Vagina (tissue), 2 donors: ENCODE data around the gene C16orf87. TPM values are rescaled to one million over a fixed set of nuclear protein-coding genes. Genes with fewer than 3 reads are reported as not detected.

Experiments
- DNase-seq, 2 donors: peaks; one replicate each; pipeline ENCODE4 v3.0.0-alpha.2; 2017; ENCODE audit errors: extremely low spot score in 2 of 2
- H3K27ac ChIP-seq: fragments of 200-600 bp; sonication (generic); one replicate; pipeline ENCODE4 v1.5.1; 2019
- H3K27me3 ChIP-seq: fragments of 200-600 bp; sonication (generic); one replicate; pipeline ENCODE4 v1.5.1; 2019
- H3K36me3 ChIP-seq, 2 donors: fragments of 200-600 bp; sonication (generic); one replicate each; pipeline ENCODE4 v1.5.1; 2017 to 2019
- H3K4me1 ChIP-seq: fragments of 200-600 bp; sonication (generic); one replicate; pipeline ENCODE4 v1.5.1; 2019
- H3K4me3 ChIP-seq, 2 donors: fragments of 200-600 bp; sonication (generic); 1 replicate in 1 of 2; 2 replicates in 1 of 2; pipeline ENCODE4 v1.5.1; 2016 to 2019
- H3K9me3 ChIP-seq: fragments of 200-600 bp; sonication (generic); one replicate; pipeline ENCODE4 v1.5.1; 2019
- CTCF ChIP-seq, 3 experiments: fragments of 450-650 bp in 2 of 3; fragments of 200-600 bp in 1 of 3; sonication (generic) in 1 of 3; IDR thresholded peaks; one replicate each; pipeline ENCODE4 v1.5.1; 2017 to 2019; ENCODE audit warnings: antibody characterized with exemption in 3 of 3, mild to moderate bottlenecking in 2 of 3, moderate library complexity in 2 of 3
- POLR2A ChIP-seq, 2 donors: fragments of 450-650 bp; IDR thresholded peaks; one replicate each; pipeline ENCODE4 v1.6.1; 2017; ENCODE audit warnings: antibody characterized with exemption in 2 of 2, mild to moderate bottlenecking in 2 of 2, moderate library complexity in 2 of 2
- POLR2AphosphoS5 ChIP-seq, 2 donors: sonication (generic); formaldehyde crosslinking; IDR thresholded peaks; one replicate each; pipeline ENCODE4 v1.9.0; 2017; ENCODE audit warnings: antibody characterized with exemption in 2 of 2, mild to moderate bottlenecking in 2 of 2, low read depth in 1 of 2; ENCODE audit not compliant: insufficient read depth in 1 of 2
- intact Hi-C: fragments of 100-400 bp; cut with DNase I; formaldehyde crosslinking; loops from one replicate; pipeline ENCODE4 v1.15.1; 2023
- total RNA-seq: library from RNA; depleted of rRNA; stranded (reverse); fragments of >200 nt; gene quantifications from one replicate; pipeline ENCODE4 v1.2.3, GENCODE V29; 2016

The C16orf87 gene
- total RNA-seq, 1 donor from 2014 or later, result 7.9 TPM

- H3K4me3 ChIP-seq, result no peak overlapping the region
- no peaks in the 10 kb centered on the region for H3K4me1 ChIP-seq
- no peak overlapping the region for H3K27ac ChIP-seq
- no peaks in the 10 kb centered on the region for H3K9me3 ChIP-seq
- no peaks in the 10 kb centered on the region for H3K36me3 ChIP-seq
- H3K27me3 ChIP-seq, result no peaks in the 10 kb centered on the region
- intact Hi-C loops, result no loop called here
- DNase-seq, result no peak
- TF ChIP-seq CTCF (IDR thresholded peaks at IDR 0.05), result no peak
- TF ChIP-seq POLR2A (IDR thresholded peaks at IDR 0.05), result no peak
Observed at GRCh38 chr16:46866286-46866685, 35.3 kb upstream of the C16orf87 start.

GRCh38 chr16:46862555-46863447 is 31.8 kb upstream of the C16orf87 start:
- TF ChIP-seq CTCF (IDR thresholded peaks at IDR 0.05), result no peak
- TF ChIP-seq POLR2A (IDR thresholded peaks at IDR 0.05), result no peak
- no peak for TF ChIP-seq POLR2AphosphoS5 (IDR thresholded peaks at IDR 0.05; ENCODE audit: insufficient read depth in 1 of 2, low read depth in 1 of 2)
- Histone ChIP-seq H3K27ac (no peak overlapping the region), H3K4me1 (no peaks in the 10 kb centered on the region), H3K27me3 (no peaks in the 10 kb centered on the region), H3K4me3 (no peak overlapping the region), H3K36me3 (no peaks in the 10 kb centered on the region), H3K9me3 (no peaks in the 10 kb centered on the region)
- DNase-seq, result no peak
- intact Hi-C loops, result no loop called here

- intact Hi-C loops, result no loop called here
- H3K36me3 ChIP-seq, result no peaks in the 10 kb centered on the region
- no peaks in the 10 kb centered on the region for H3K4me1 ChIP-seq
- no peak overlapping the region for H3K27ac ChIP-seq
- DNase-seq, result no peak
- H3K9me3 ChIP-seq, result no peaks in the 10 kb centered on the region
- no peaks in the 10 kb centered on the region for H3K27me3 ChIP-seq
- H3K4me3 ChIP-seq, result no peak overlapping the region
- no peak for TF ChIP-seq CTCF (IDR thresholded peaks at IDR 0.05)
- no peak for TF ChIP-seq POLR2A (IDR thresholded peaks at IDR 0.05)
- no peak for TF ChIP-seq POLR2AphosphoS5 (IDR thresholded peaks at IDR 0.05; ENCODE audit: insufficient read depth in 1 of 2, low read depth in 1 of 2)
Observed at GRCh38 chr16:46859719-46860152, 28.8 kb upstream of the C16orf87 start.

- TF ChIP-seq POLR2AphosphoS5 (IDR thresholded peaks at IDR 0.05; ENCODE audit: insufficient read depth in 1 of 2, low read depth in 1 of 2) (no peak), POLR2A (IDR thresholded peaks at IDR 0.05) (no peak)
- H3K4me1 ChIP-seq, result no peaks in the 10 kb centered on the region
Observed at GRCh38 chr16:46858151-46858550, 27.2 kb upstream of the C16orf87 start.

GRCh38 chr16:46857368-46857945 is 26.5 kb upstream of the C16orf87 start:
- no peak overlapping the region for H3K4me3 ChIP-seq
- no peak for TF ChIP-seq POLR2A (IDR thresholded peaks at IDR 0.05)
- no peak for TF ChIP-seq POLR2AphosphoS5 (IDR thresholded peaks at IDR 0.05; ENCODE audit: insufficient read depth in 1 of 2, low read depth in 1 of 2)
- TF ChIP-seq CTCF (IDR thresholded peaks at IDR 0.05), result peak in 1 of 3 experiments; percentile 25
- no peaks in the 10 kb centered on the region for H3K27me3 ChIP-seq
- no peak for DNase-seq
- intact Hi-C loops, result no loop called here
- no peaks in the 10 kb centered on the region for H3K36me3 ChIP-seq
- no peak overlapping the region for H3K27ac ChIP-seq
- no peaks in the 10 kb centered on the region for H3K4me1 ChIP-seq
- no peaks in the 10 kb centered on the region for H3K9me3 ChIP-seq

More at GRCh38 chr16:46858151-46858550, 27.2 kb upstream of the C16orf87 start:
- Histone ChIP-seq H3K36me3 (no peaks in the 10 kb centered on the region), H3K4me3 (no peak overlapping the region), H3K9me3 (no peaks in the 10 kb centered on the region), H3K27ac (no peak overlapping the region), H3K27me3 (no peaks in the 10 kb centered on the region)
- no peak for DNase-seq
- intact Hi-C loops, result no loop called here
